Fibroblast of skin of left quadriceps (primary cell): ENCODE measurements around the gene PLXNB1.
"Not testable (repeated sequence)": the region's sequence is repeated elsewhere in the genome, so short reads cannot be mapped to it uniquely, and the experiment has no call there.

Source experiments
- DNase-seq, 2 experiments: peaks; one replicate each; pipeline ENCODE4 v3.0.0-alpha.2; 2013; ENCODE audit warnings: low read depth in 2 of 2

Gene PLXNB1

GRCh38 chr3:48405971-48406370, 23.9 kb downstream of the PLXNB1 start:
- DNase-seq, result no peak

GRCh38 chr3:48405343-48405881, 24.5 kb downstream of the PLXNB1 start:
- DNase-seq, result no peak

GRCh38 chr3:48404440-48405342, 25.2 kb downstream of the PLXNB1 start:
- DNase-seq, result no peak

GRCh38 chr3:48403533-48404439, 26.1 kb downstream of the PLXNB1 start:
- no peak for DNase-seq

- no peak for DNase-seq
Measured at GRCh38 chr3:48402907-48403306, 27.0 kb downstream of the PLXNB1 start.

GRCh38 chr3:48402281-48402732, 27.6 kb downstream of the PLXNB1 start:
- peak; percentile 69 for DNase-seq

- DNase-seq, result not testable (repeated sequence)
Measured at GRCh38 chr3:48401434-48401901, 28.4 kb downstream of the PLXNB1 start.

- peak; percentile 13 to 20 for DNase-seq
Measured at GRCh38 chr3:48400824-48401433, 29.0 kb downstream of the PLXNB1 start.

- no peak for DNase-seq
Measured at GRCh38 chr3:48399387-48400172, 30.3 kb downstream of the PLXNB1 start.

GRCh38 chr3:48398701-48399386, 31.0 kb downstream of the PLXNB1 start:
- DNase-seq, result no peak

- DNase-seq, result no peak
Measured at GRCh38 chr3:48397767-48398681, 31.9 kb downstream of the PLXNB1 start.

GRCh38 chr3:48395714-48396113, 34.2 kb downstream of the PLXNB1 start:
- DNase-seq, result no peak

GRCh38 chr3:48394391-48394790, 35.5 kb downstream of the PLXNB1 start:
- no peak for DNase-seq

GRCh38 chr3:48388966-48389365, 40.9 kb downstream of the PLXNB1 start:
- DNase-seq, result no peak

GRCh38 chr3:48387634-48388033, 42.3 kb downstream of the PLXNB1 start:
- DNase-seq, result no peak

GRCh38 chr3:48372862-48373435, 56.9 kb downstream of the PLXNB1 start:
- no peak for DNase-seq

- no peak for DNase-seq
Measured at GRCh38 chr3:48372377-48372770, 57.5 kb downstream of the PLXNB1 start.

GRCh38 chr3:48371651-48372376, 58.1 kb downstream of the PLXNB1 start, which contains the start of gene FBXW12:
FBXW12 (plus strand) TSS chr3:48372219; CDS start chr3:48372768, 549 bp downstream.
- no peak for DNase-seq
